KMS-11 (cell line): Measurements from ENCODE around the gene PDE8A.

Experiments
- H2AFZ ChIP-seq: fragments of 200-600 bp; sonication (generic); 2 replicates; pipeline ENCODE4 v1.6.1; 2016; ENCODE audit warnings: antibody characterized with exemption, mixed run types, low read depth
- H3K27ac ChIP-seq: fragments of 200-600 bp; sonication (generic); 2 replicates; pipeline ENCODE4 v1.6.1; 2016; ENCODE audit warnings: mild to moderate bottlenecking, mixed run types
- H3K27me3 ChIP-seq: fragments of 200-600 bp; sonication (generic); 2 replicates; pipeline ENCODE4 v1.6.1; 2017; ENCODE audit warnings: mild to moderate bottlenecking, low read depth, mixed run types, moderate library complexity; ENCODE audit not compliant: insufficient read depth
- H3K36me3 ChIP-seq: fragments of 200-600 bp; sonication (generic); 2 replicates; pipeline ENCODE4 v1.6.1; 2017; ENCODE audit warnings: mild to moderate bottlenecking, mixed run types; ENCODE audit not compliant: insufficient read depth
- H3K4me1 ChIP-seq: fragments of 200-600 bp; sonication (generic); 2 replicates; pipeline ENCODE4 v1.6.1; 2016; ENCODE audit warnings: mild to moderate bottlenecking, low read depth, mixed run types; ENCODE audit not compliant: poor library complexity, severe bottlenecking
- H3K4me2 ChIP-seq: fragments of 200-600 bp; sonication (generic); 2 replicates; pipeline ENCODE4 v1.7.0; 2016; ENCODE audit warnings: mild to moderate bottlenecking, mixed run types
- H3K4me3 ChIP-seq: fragments of 200-600 bp; sonication (generic); IDR thresholded peaks from 2 replicates; pipeline ENCODE4 v1.6.1; 2017; ENCODE audit warnings: low read depth, low read length, mixed read lengths; ENCODE audit not compliant: insufficient read depth
- H3K79me2 ChIP-seq: fragments of 200-600 bp; sonication (generic); 2 replicates; pipeline ENCODE4 v1.6.1; 2016; ENCODE audit warnings: low read depth, mixed run types; ENCODE audit not compliant: insufficient read depth
- H3K9ac ChIP-seq: fragments of 200-600 bp; sonication (generic); 2 replicates; pipeline ENCODE4 v1.6.1; 2016; ENCODE audit warnings: mild to moderate bottlenecking, mixed run types
- H4K20me1 ChIP-seq: fragments of 200-600 bp; sonication (generic); 2 replicates; pipeline ENCODE4 v1.6.1; 2016; ENCODE audit warnings: mild to moderate bottlenecking, mixed run types; ENCODE audit not compliant: insufficient read depth
- TF ChIP-seq, protein P1 (sequence below): fragments of 200-600 bp; sonication (generic); conservative IDR thresholded peaks from 2 replicates; pipeline ENCODE4 v1.6.1; 2017; ENCODE audit warnings: low read depth, mild to moderate bottlenecking, antibody characterized with exemption, low read length, moderate library complexity, mixed read lengths

The PDE8A gene

DNA sequence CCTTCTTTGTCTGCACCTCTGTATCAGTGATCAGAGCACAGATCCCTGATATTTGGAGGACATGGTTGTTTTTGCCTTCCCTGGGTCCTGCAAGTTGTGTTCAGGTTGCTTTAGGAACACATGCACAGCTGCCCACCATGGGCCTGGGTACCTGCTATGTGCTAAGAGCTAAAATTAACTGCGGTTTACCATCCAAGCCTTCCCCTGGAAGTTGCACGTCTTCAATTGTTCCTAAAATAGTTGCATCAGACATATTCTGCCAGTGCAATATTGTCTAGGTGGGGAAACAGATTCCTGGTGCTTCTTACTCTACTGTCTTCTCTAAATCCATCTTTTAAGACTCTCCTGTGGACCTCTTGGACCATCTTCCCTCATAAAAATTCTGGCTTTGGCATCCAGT lies 80.9 kb downstream of the PDE8A start:
- H3K4me3 ChIP-seq: no peak overlapping the region
- peaks cover 3% of the 10 kb centered on the region for H3K4me1 ChIP-seq
- H3K79me2 ChIP-seq: no peaks in the 10 kb centered on the region
- no peaks in the 10 kb centered on the region for H3K27me3 ChIP-seq
- no peak overlapping the region for H2AFZ ChIP-seq
- no peaks in the 10 kb centered on the region for H3K36me3 ChIP-seq
- TF ChIP-seq, protein P1, sequence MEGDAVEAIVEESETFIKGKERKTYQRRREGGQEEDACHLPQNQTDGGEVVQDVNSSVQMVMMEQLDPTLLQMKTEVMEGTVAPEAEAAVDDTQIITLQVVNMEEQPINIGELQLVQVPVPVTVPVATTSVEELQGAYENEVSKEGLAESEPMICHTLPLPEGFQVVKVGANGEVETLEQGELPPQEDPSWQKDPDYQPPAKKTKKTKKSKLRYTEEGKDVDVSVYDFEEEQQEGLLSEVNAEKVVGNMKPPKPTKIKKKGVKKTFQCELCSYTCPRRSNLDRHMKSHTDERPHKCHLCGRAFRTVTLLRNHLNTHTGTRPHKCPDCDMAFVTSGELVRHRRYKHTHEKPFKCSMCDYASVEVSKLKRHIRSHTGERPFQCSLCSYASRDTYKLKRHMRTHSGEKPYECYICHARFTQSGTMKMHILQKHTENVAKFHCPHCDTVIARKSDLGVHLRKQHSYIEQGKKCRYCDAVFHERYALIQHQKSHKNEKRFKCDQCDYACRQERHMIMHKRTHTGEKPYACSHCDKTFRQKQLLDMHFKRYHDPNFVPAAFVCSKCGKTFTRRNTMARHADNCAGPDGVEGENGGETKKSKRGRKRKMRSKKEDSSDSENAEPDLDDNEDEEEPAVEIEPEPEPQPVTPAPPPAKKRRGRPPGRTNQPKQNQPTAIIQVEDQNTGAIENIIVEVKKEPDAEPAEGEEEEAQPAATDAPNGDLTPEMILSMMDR: no peak
- no peaks in the 10 kb centered on the region for H4K20me1 ChIP-seq
- no peak overlapping the region for H3K9ac ChIP-seq
- no peak overlapping the region for H3K27ac ChIP-seq
- no peak overlapping the region for H3K4me2 ChIP-seq

DNA sequence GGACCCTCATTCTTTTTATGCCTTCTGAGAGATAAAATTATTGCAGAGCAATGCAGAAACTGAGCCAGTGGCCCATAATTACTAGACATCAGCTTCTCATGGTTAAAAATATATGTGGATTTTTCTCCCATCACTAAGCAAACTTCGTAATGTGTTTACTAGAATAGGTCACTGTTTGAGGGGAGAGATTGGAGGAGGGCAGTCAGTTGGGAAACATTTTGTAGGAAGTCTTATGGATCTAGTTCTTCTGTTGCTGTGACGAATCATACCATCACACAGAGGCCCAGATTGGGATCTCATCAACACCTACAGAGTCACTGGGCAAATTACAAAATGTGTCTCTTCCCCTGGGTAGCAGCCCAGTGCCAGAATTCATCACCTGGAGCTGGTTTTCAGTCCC lies 81.4 kb downstream of the PDE8A start:
- no peaks in the 10 kb centered on the region for H3K79me2 ChIP-seq
- no peak overlapping the region for H2AFZ ChIP-seq
- H3K27me3 ChIP-seq: no peaks in the 10 kb centered on the region
- TF ChIP-seq, protein P1: no peak
- no peaks in the 10 kb centered on the region for H4K20me1 ChIP-seq
- H3K27ac ChIP-seq: no peak overlapping the region
- no peak overlapping the region for H3K4me3 ChIP-seq
- no peaks in the 10 kb centered on the region for H3K36me3 ChIP-seq
- H3K9ac ChIP-seq: no peak overlapping the region
- peaks cover 3% of the 10 kb centered on the region for H3K4me1 ChIP-seq
- H3K4me2 ChIP-seq: no peak overlapping the region

DNA sequence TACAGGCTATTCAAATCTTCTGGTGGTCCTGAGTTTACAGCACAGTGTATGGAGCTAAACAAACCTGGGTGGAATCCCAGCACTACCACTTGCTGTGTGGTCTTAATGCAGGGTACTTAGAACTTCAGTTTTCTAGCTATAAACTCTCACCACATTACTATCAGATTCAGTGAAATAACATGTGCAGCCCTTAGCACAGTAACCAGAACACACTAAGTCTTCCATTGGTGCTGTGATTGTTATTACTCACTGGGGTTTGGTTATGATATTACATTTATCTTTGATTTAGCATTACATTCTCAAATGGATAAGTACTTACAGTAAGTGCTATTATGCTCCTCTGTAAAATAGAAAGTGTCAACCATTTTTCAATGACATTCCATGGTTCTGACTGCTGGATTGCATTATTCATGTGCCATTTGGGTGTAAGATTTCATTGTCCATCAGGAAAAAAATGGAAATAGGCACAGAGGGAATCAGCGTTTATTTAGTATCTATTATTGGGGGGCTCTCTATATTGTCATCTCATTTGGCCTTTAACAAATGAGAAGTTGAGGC lies 81.9 kb downstream of the PDE8A start:
- no peak overlapping the region for H2AFZ ChIP-seq
- no peaks in the 10 kb centered on the region for H3K36me3 ChIP-seq
- no peak overlapping the region for H3K4me3 ChIP-seq
- H3K79me2 ChIP-seq: no peaks in the 10 kb centered on the region
- H3K27ac ChIP-seq: no peak overlapping the region
- no peaks in the 10 kb centered on the region for H3K27me3 ChIP-seq
- no peak overlapping the region for H3K4me2 ChIP-seq
- no peaks in the 10 kb centered on the region for H4K20me1 ChIP-seq
- H3K4me1 ChIP-seq: peaks cover 3% of the 10 kb centered on the region
- TF ChIP-seq, protein P1: no peak
- H3K9ac ChIP-seq: no peak overlapping the region

DNA sequence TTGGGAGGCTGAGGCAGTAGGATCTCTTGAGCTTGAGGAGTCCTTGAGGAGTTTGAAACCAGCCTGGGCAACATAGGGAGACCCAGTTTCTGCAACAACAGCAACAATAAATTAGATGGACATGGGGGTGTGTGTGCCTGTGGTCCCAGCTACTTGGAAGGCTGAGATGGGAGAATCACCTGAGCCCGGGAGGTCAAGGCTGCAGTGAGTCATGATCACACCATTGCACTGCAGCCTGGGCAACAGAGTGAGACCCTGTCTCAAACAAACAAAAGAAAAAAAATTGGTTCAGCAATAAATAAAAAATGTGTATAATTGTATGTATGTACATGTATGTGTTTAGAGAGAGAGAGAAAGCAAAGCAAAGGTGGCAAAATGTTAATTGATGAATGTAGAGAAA lies 83.1 kb downstream of the PDE8A start:
- Histone ChIP-seq H3K4me3 (no peak overlapping the region), H3K9ac (no peak overlapping the region), H2AFZ (no peak overlapping the region), H3K27me3 (no peaks in the 10 kb centered on the region), H3K4me2 (no peak overlapping the region), H4K20me1 (no peaks in the 10 kb centered on the region), H3K36me3 (no peaks in the 10 kb centered on the region), H3K27ac (no peak overlapping the region), H3K4me1 (peaks cover 3% of the 10 kb centered on the region), H3K79me2 (no peaks in the 10 kb centered on the region)
- TF ChIP-seq, protein P1: no peak
